UCSD-AML1 (cell line): ENCODE measurements around the gene WDR87.

ENCODE experiments used
- DNase-seq: peaks from one replicate; lab custom pipeline; 2025; ENCODE audit not compliant: unreplicated experiment; lab: John Stamatoyannopoulos, UW

Gene WDR87

GRCh38 chr19:37905946-37906868, at the start of gene WDR87:
Gene WDR87 (minus strand): TSS chr19:37906594. CDS start chr19:37898239, 8,355 bp downstream.
- DNase-seq = no peak

GRCh38 chr19:37955986-37956385, 49.6 kb upstream of the WDR87 start:
- DNase-seq = no peak

GRCh38 chr19:37954421-37954874, 48.1 kb upstream of the WDR87 start:
- no peak for DNase-seq

GRCh38 chr19:37953918-37954303, 47.5 kb upstream of the WDR87 start:
- no peak for DNase-seq

GRCh38 chr19:37953171-37953917, 47.0 kb upstream of the WDR87 start:
- DNase-seq = no peak

GRCh38 chr19:37951816-37952210, 45.4 kb upstream of the WDR87 start:
- DNase-seq = no peak

GRCh38 chr19:37950471-37951175, 44.2 kb upstream of the WDR87 start:
- DNase-seq = no peak

- no peak for DNase-seq
Measured at GRCh38 chr19:37948362-37948761, 42.0 kb upstream of the WDR87 start.

- DNase-seq = no peak
Measured at GRCh38 chr19:37947778-37948177, 41.4 kb upstream of the WDR87 start.

- no peak for DNase-seq
Measured at GRCh38 chr19:37946132-37946531, 39.7 kb upstream of the WDR87 start.

GRCh38 chr19:37943480-37943879, 37.1 kb upstream of the WDR87 start:
- no peak for DNase-seq

- no peak for DNase-seq
Measured at GRCh38 chr19:37942516-37942902, 36.1 kb upstream of the WDR87 start.

- DNase-seq = no peak
Measured at GRCh38 chr19:37941782-37942515, 35.6 kb upstream of the WDR87 start.

GRCh38 chr19:37938353-37938752, 32.0 kb upstream of the WDR87 start:
- DNase-seq = no peak

GRCh38 chr19:37936886-37937285, 30.5 kb upstream of the WDR87 start:
- DNase-seq = no peak

- no peak for DNase-seq
Measured at GRCh38 chr19:37936166-37936565, 29.8 kb upstream of the WDR87 start.

GRCh38 chr19:37935341-37935740, 28.9 kb upstream of the WDR87 start:
- no peak for DNase-seq

- DNase-seq = no peak
Measured at GRCh38 chr19:37933937-37934358, 27.6 kb upstream of the WDR87 start.

GRCh38 chr19:37932985-37933936, 26.9 kb upstream of the WDR87 start:
- peak; percentile 31 for DNase-seq
